ENCODE measurements around the gene SH2D2A.

DNA sequence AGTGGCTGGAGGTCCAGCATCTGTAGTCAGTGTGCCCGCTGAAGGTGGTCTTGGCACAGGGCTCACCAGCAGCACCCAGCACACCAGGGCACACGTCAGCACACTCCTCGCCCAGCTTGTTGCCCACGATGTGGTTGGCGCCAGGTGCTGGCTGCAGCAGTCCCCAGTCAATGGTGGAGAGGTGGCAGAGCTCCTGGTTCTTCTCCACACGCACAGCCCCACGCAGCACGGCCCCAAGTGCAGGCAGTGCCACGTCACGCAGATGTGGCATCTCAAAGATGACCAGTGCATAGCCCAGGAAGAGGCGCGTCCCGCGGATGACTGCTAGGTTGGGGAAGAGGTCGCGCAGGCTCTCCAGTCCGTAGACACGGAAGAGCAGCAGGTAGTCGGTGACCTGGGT lies 37.1 kb upstream of the SH2D2A start:
- no peak for TF ChIP-seq CTCF (IDR thresholded peaks at IDR 0.05; ENCODE audit: low read depth, low read length)
- TF ChIP-seq POLR2A (IDR thresholded peaks at IDR 0.05; ENCODE audit: extremely low read depth, insufficient read length), result no peak
- no peak for TF ChIP-seq MAX (IDR thresholded peaks at IDR 0.05; ENCODE audit: low read depth, low read length)

Data from NB4 (cell line).